IMR-90 (cell line): ENCODE measurements around the gene SLC25A11. TPM values are rescaled to one million over a fixed set of nuclear protein-coding genes. Genes with fewer than 3 reads are reported as not detected.

Experiments
- ATAC-seq: fragments of 200-7000 bp; cut with Tn5 transposase; 2 replicates; pipeline ENCODE4 v1.9.1; 2020; ENCODE audit warnings: low read depth, mild to moderate bottlenecking, moderate library complexity
- BruUV-seq: library from RNA; stranded (reverse); fragments of 400-500 nt; replicated peaks from 2 replicates; lab custom pipeline; 2021; lab: Mats Ljungman, UMichigan
- CTCF ChIA-PET: fragments of 300-600 bp; formaldehyde crosslinking; extraction: SDS; loops from one replicate; lab custom pipeline; 2021; ENCODE audit warnings: antibody characterized with exemption; lab: Yijun Ruan, JAX
- POLR2A ChIA-PET: fragments of 300-600 bp; sonication (Branson Sonifier 250); formaldehyde crosslinking; loops from one replicate; lab custom pipeline; 2022; ENCODE audit warnings: antibody characterized with exemption; ENCODE audit not compliant: unreplicated experiment; lab: Charles Lee
- DNase-seq: peaks from one replicate; pipeline ENCODE4 v3.0.0; 2013
- H2AFZ ChIP-seq: replicated peaks from 2 replicates; pipeline ENCODE3; 2013; ENCODE audit warnings: low read length, mild to moderate bottlenecking; ENCODE audit not compliant: poor library complexity
- H2AK5ac ChIP-seq: 2 replicates; pipeline ENCODE4 v1.6.1; 2013; ENCODE audit warnings: low read depth, low read length, inconsistent platforms
- H2AK9ac ChIP-seq: replicated peaks from 2 replicates; pipeline ENCODE3; 2013; ENCODE audit warnings: mild to moderate bottlenecking, low read depth, low read length, moderate library complexity; ENCODE audit not compliant: poor library complexity
- H2BK120ac ChIP-seq: 2 replicates; pipeline ENCODE4 v1.6.1; 2013; ENCODE audit warnings: low read depth, low read length, inconsistent platforms
- H2BK15ac ChIP-seq: 3 replicates; pipeline ENCODE4 v1.6.1; 2013; ENCODE audit warnings: low read depth, low read length, inconsistent platforms
- H2BK20ac ChIP-seq: 2 replicates; pipeline ENCODE4 v1.6.1; 2013; ENCODE audit warnings: low read depth, mild to moderate bottlenecking, inconsistent platforms, low read length, moderate library complexity
- H2BK5ac ChIP-seq: 2 replicates; pipeline ENCODE4 v1.6.1; 2013; ENCODE audit warnings: mild to moderate bottlenecking, low read depth, low read length, inconsistent platforms; ENCODE audit not compliant: poor library complexity, severe bottlenecking
- H3K14ac ChIP-seq: replicated peaks from 2 replicates; pipeline ENCODE4 v1.6.1; 2013; ENCODE audit warnings: low read depth, low read length, inconsistent platforms
- H3K18ac ChIP-seq: 2 replicates; pipeline ENCODE4 v1.6.1; 2013; ENCODE audit warnings: low read depth, low read length, control low read depth
- H3K23ac ChIP-seq: 2 replicates; pipeline ENCODE4 v1.6.1; 2013; ENCODE audit warnings: low read depth, low read length, inconsistent platforms
- H3K27ac ChIP-seq: 2 replicates; pipeline ENCODE4 v1.5.1; 2013; ENCODE audit warnings: mild to moderate bottlenecking, control low read depth, low read length; ENCODE audit not compliant: insufficient read depth
- H3K27me3 ChIP-seq: 2 replicates; pipeline ENCODE4 v1.6.1; 2013; ENCODE audit warnings: low read length; ENCODE audit not compliant: control insufficient read depth, insufficient read depth
- H3K36me3 ChIP-seq: 2 replicates; pipeline ENCODE4 v1.6.1; 2013; ENCODE audit warnings: low read length, mixed read lengths; ENCODE audit not compliant: control insufficient read depth, insufficient read depth
- H3K4ac ChIP-seq: 2 replicates; pipeline ENCODE4 v1.6.1; 2013; ENCODE audit warnings: low read depth, low read length, inconsistent platforms
- H3K4me1 ChIP-seq: 2 replicates; pipeline ENCODE4 v1.6.1; 2013; ENCODE audit warnings: low read length, mixed read lengths; ENCODE audit not compliant: control insufficient read depth, insufficient read depth
- H3K4me2 ChIP-seq: 2 replicates; pipeline ENCODE4 v1.6.1; 2013; ENCODE audit warnings: low read depth, mild to moderate bottlenecking, control low read depth, low read length, moderate library complexity
- H3K4me3 ChIP-seq: 2 replicates; pipeline ENCODE4 v1.5.1; 2013; ENCODE audit warnings: low read depth, mild to moderate bottlenecking, control low read depth, low read length, moderate library complexity; ENCODE audit not compliant: insufficient read depth
- H3K56ac ChIP-seq: 2 replicates; pipeline ENCODE4 v1.6.1; 2013; ENCODE audit warnings: low read length, inconsistent platforms; ENCODE audit not compliant: insufficient read depth; ENCODE audit errors: extremely low read depth
- H3K79me1 ChIP-seq, 2 experiments: 2 replicates each; pipeline ENCODE4 v1.6.1; 2013; ENCODE audit warnings: low read length in 2 of 2, inconsistent platforms in 1 of 2, low read depth in 1 of 2
- H3K9ac ChIP-seq: 2 replicates; pipeline ENCODE4 v1.6.1; 2013; ENCODE audit warnings: low read depth, low read length, control low read depth
- H3K9me1 ChIP-seq: 2 replicates; pipeline ENCODE4 v1.6.1; 2013; ENCODE audit warnings: low read length, inconsistent platforms; ENCODE audit not compliant: insufficient read depth
- H3K9me3 ChIP-seq: 2 replicates; pipeline ENCODE4 v1.6.1; 2013; ENCODE audit warnings: low read length; ENCODE audit not compliant: control insufficient read depth, insufficient read depth
- H4K20me1 ChIP-seq: 2 replicates; pipeline ENCODE4 v1.6.1; 2013; ENCODE audit warnings: low read length, inconsistent platforms; ENCODE audit not compliant: insufficient read depth
- H4K5ac ChIP-seq: 2 replicates; pipeline ENCODE4 v1.6.1; 2013; ENCODE audit warnings: mild to moderate bottlenecking, low read depth, low read length, control low read depth
- H4K8ac ChIP-seq, 2 experiments: 2 replicates each; pipeline ENCODE4 v1.6.1; 2013; ENCODE audit warnings: low read depth in 2 of 2, low read length in 2 of 2, control low read depth in 1 of 2, inconsistent platforms in 1 of 2
- H4K91ac ChIP-seq: 2 replicates; pipeline ENCODE4 v1.6.1; 2013; ENCODE audit warnings: low read depth, low read length, inconsistent platforms; ENCODE audit not compliant: insufficient read depth
- CHD1 ChIP-seq: IDR thresholded peaks from 2 replicates; pipeline ENCODE4 v1.6.1; 2012; ENCODE audit warnings: low read depth, low read length, improper control_type of control experiment
- MAFK ChIP-seq: IDR thresholded peaks from 2 replicates; pipeline ENCODE4 v1.6.1; 2012; ENCODE audit warnings: low read depth, low read length, improper control_type of control experiment
- POLR2A ChIP-seq: IDR thresholded peaks from 2 replicates; pipeline ENCODE4 v1.6.1; 2012; ENCODE audit warnings: mild to moderate bottlenecking, low read depth, low read length
- WGBS, 2 experiments: methylation state at CpG; one replicate each; pipeline versions ENCODE4 v1.1.5 to v1.1.7; 2013; ENCODE audit warnings: missing lambda C conversion rate in 2 of 2; ENCODE audit not compliant: insufficient read length in 1 of 2; ENCODE audit errors: extremely low coverage in 2 of 2; 5-methylcytosine and 5-hydroxymethylcytosine counted together
- dilution Hi-C: fragments of 300-500 bp; cut with HindIII; formaldehyde crosslinking; loops from one replicate; pipeline ENCODE4 v1.14.3; 2018; ENCODE audit warnings: low sequenced_read_pairs; ENCODE audit not compliant: unreplicated experiment
- in situ Hi-C: fragments of 300-500 bp; cut with MboI; formaldehyde crosslinking; loops from 3 replicates; pipeline ENCODE4 v1.14.3; 2019; ENCODE audit warnings: low sequenced_read_pairs, inconsistent platforms, mixed read lengths
- intact Hi-C: fragments of 100-400 bp; cut with micrococcal nuclease; formaldehyde crosslinking; loops from 2 replicates; pipeline ENCODE4 v1.10.0; 2022
- polyA plus RNA-seq, 3 experiments: library from polyadenylated mRNA; depleted of rRNA; stranded (reverse); fragments of >200 nt; gene quantifications; 2 replicates each; pipeline ENCODE4 v1.2.3, GENCODE V29; 2012; ENCODE audit warnings: low replicate concordance in 1 of 3
- total RNA-seq: library from RNA; depleted of rRNA; stranded (reverse); fragments of >200 nt; gene quantifications from 2 replicates; pipeline ENCODE4 v1.2.3, GENCODE V29; 2012

Gene SLC25A11
- total and polyA plus RNA-seq, 2 of the 4 experiments (the other 2 are of a cell fraction): 35.0 to 62.2 TPM

GRCh38 chr17:4893272-4893671 is 46.6 kb downstream of the SLC25A11 start:
- Histone ChIP-seq H3K36me3 (peaks cover 61% of the 10 kb centered on the region), H2BK15ac (no peak overlapping the region), H2BK5ac (no peak overlapping the region), H3K9ac (no peak overlapping the region), H3K27me3 (no peaks in the 10 kb centered on the region), H2BK120ac (no peak overlapping the region), H2AK9ac (no peak overlapping the region), H4K91ac (no peak overlapping the region), H3K4ac (no peak overlapping the region), H3K9me3 (no peaks in the 10 kb centered on the region), H4K5ac (no peak overlapping the region), H3K56ac (no peak overlapping the region), H4K20me1 (peaks cover 8% of the 10 kb centered on the region; the same call in 1 of the 2 replicates), H3K23ac (no peak overlapping the region), H2BK20ac (no peak overlapping the region), H3K4me2 (no peak overlapping the region), H3K4me1 (no peaks in the 10 kb centered on the region), H3K27ac (no peak overlapping the region), H4K8ac (no peak overlapping the region), H3K14ac (no peak overlapping the region), H3K18ac (no peak overlapping the region), H3K79me1 (no peaks in the 10 kb centered on the region), H2AK5ac (no peak overlapping the region), H3K9me1 (no peaks in the 10 kb centered on the region), H2AFZ (no peak overlapping the region), H3K4me3 (no peak overlapping the region)
- DNase-seq (no peak), ATAC-seq (no peak)
- BruUV-seq: no TSS peak
- in situ Hi-C loops (no loop called here), intact Hi-C loops (no loop called here), dilution Hi-C loops (no loop called here)
- WGBS, 2 experiments: no CpG with 5 or more reads among the region's 18 CpGs
- ChIA-PET POLR2A (no interaction called here), CTCF (no interaction called here)
- no peak for TF ChIP-seq MAFK
- no peak for TF ChIP-seq CHD1
- no peak for TF ChIP-seq POLR2A
